H1 (cell line): ENCODE measurements around the gene SYCE3. TPM values are rescaled to one million over a fixed set of nuclear protein-coding genes. Genes with fewer than 3 reads are reported as not detected.

Experiments used
- CTCF ChIA-PET: fragments of 300-600 bp; sonication (Branson Sonifier 250); formaldehyde crosslinking; loops from one replicate; lab custom pipeline; 2021; ENCODE audit not compliant: partially characterized antibody; lab: Charles Lee
- POLR2A ChIA-PET: fragments of 300-600 bp; sonication (Branson Sonifier 250); formaldehyde crosslinking; loops from one replicate; lab custom pipeline; 2021; ENCODE audit warnings: inconsistent platforms; ENCODE audit not compliant: partially characterized antibody; lab: Charles Lee
- DNase-seq, 2 experiments: peaks; one replicate each; pipeline versions ENCODE4 v3.0.0 to v3.0.0-alpha.2; 2010 to 2022; ENCODE audit warnings: low spot score in 2 of 2, low read depth in 1 of 2, mixed read lengths in 1 of 2
- FAIRE-seq: peaks from 2 replicates; lab custom pipeline; 2011; peaks lifted over from hg19 to GRCh38; lab: Jason Lieb, UNC
- H2AFZ ChIP-seq: 2 replicates; pipeline ENCODE4 v1.8.1; 2012; ENCODE audit warnings: low read length, inconsistent platforms
- H2AK5ac ChIP-seq: 2 replicates; pipeline ENCODE4 v1.6.1; 2013; ENCODE audit warnings: low read depth, low read length
- H2BK120ac ChIP-seq: replicated peaks from 2 replicates; pipeline ENCODE3; 2013; ENCODE audit warnings: low read depth, low read length, inconsistent platforms
- H2BK12ac ChIP-seq: 2 replicates; pipeline ENCODE4 v1.6.1; 2013; ENCODE audit warnings: low read depth, low read length
- H2BK15ac ChIP-seq: 2 replicates; pipeline ENCODE4 v1.6.1; 2013; ENCODE audit warnings: low read length
- H2BK20ac ChIP-seq: 2 replicates; pipeline ENCODE4 v1.6.1; 2013; ENCODE audit warnings: low read length
- H2BK5ac ChIP-seq: 2 replicates; pipeline ENCODE4 v1.6.1; 2013; ENCODE audit warnings: low read depth, low read length
- H3K14ac ChIP-seq: 2 replicates; pipeline ENCODE4 v1.6.1; 2013; ENCODE audit warnings: inconsistent platforms; ENCODE audit not compliant: insufficient read length
- H3K18ac ChIP-seq: 2 replicates; pipeline ENCODE4 v1.6.1; 2013; ENCODE audit warnings: low read length; ENCODE audit errors: extremely low read depth
- H3K23ac ChIP-seq: 2 replicates; pipeline ENCODE4 v1.6.1; 2013; ENCODE audit warnings: inconsistent platforms; ENCODE audit not compliant: insufficient read length
- H3K23me2 ChIP-seq: 2 replicates; pipeline ENCODE4 v1.6.1; 2013; ENCODE audit warnings: low read depth, low read length
- H3K27ac ChIP-seq: 2 replicates; pipeline ENCODE4 v1.6.1; 2011; ENCODE audit warnings: low read depth, low read length, inconsistent platforms
- H3K27me3 ChIP-seq, 4 experiments: replicated peaks in 1 of 4; 1 replicate in 1 of 4; 2 replicates in 3 of 4; pipeline versions ENCODE4 v1.6.1 to v1.8.1; 2011 to 2013; ENCODE audit warnings: low read length in 3 of 4, mild to moderate bottlenecking in 3 of 4, inconsistent platforms in 2 of 4, mixed read lengths in 2 of 4, moderate library complexity in 1 of 4; ENCODE audit not compliant: control insufficient read depth in 3 of 4, insufficient read depth in 3 of 4; ENCODE audit errors: extremely low read depth in 1 of 4
- H3K36me3 ChIP-seq, 4 experiments: 2 replicates each; pipeline versions ENCODE4 v1.6.1 to v1.8.1; 2011 to 2013; ENCODE audit warnings: mild to moderate bottlenecking in 4 of 4, low read length in 3 of 4, moderate library complexity in 2 of 4, control low read depth in 1 of 4, inconsistent platforms in 1 of 4; ENCODE audit not compliant: insufficient read depth in 4 of 4, control insufficient read depth in 2 of 4
- H3K4ac ChIP-seq: replicated peaks from 2 replicates; pipeline ENCODE3; 2013; ENCODE audit warnings: low read length, low read depth, mixed read lengths, inconsistent platforms; ENCODE audit not compliant: insufficient read length
- H3K4me1 ChIP-seq, 4 experiments: replicated peaks in 1 of 4; 1 replicate in 1 of 4; 2 replicates in 3 of 4; pipeline versions ENCODE4 v1.6.1 to v1.8.1; 2011 to 2013; ENCODE audit warnings: low read length in 3 of 4, inconsistent platforms in 2 of 4, mixed read lengths in 1 of 4; ENCODE audit not compliant: insufficient read depth in 4 of 4, control insufficient read depth in 3 of 4
- H3K4me2 ChIP-seq, 2 experiments: 2 replicates each; pipeline versions ENCODE4 v1.6.1 to v1.8.1; 2011 to 2013; ENCODE audit warnings: low read depth in 2 of 2, low read length in 2 of 2, control low read depth in 1 of 2, inconsistent platforms in 1 of 2, mild to moderate bottlenecking in 1 of 2; ENCODE audit not compliant: insufficient read depth in 1 of 2
- H3K4me3 ChIP-seq, 4 experiments: fragments of 200-600, 300-600 bp in 1 of 4; sonication (generic), shearing (Covaris generic), sonication (Bioruptor Twin) in 1 of 4; 2 replicates each; pipeline versions ENCODE4 v1.5.1 to v1.8.1; 2011 to 2016; ENCODE audit warnings: low read length in 4 of 4, low read depth in 3 of 4, control low read depth in 2 of 4, inconsistent platforms in 2 of 4, mild to moderate bottlenecking in 2 of 4, mixed read lengths in 1 of 4, moderate library complexity in 1 of 4; ENCODE audit not compliant: insufficient read depth in 2 of 4; ENCODE audit errors: extremely low read depth in 1 of 4
- H3K56ac ChIP-seq: replicated peaks from 2 replicates; pipeline ENCODE3; 2013; ENCODE audit warnings: low read depth, mild to moderate bottlenecking, mixed read lengths, low read length, inconsistent platforms; ENCODE audit not compliant: insufficient read length
- H3K79me1 ChIP-seq: 2 replicates; pipeline ENCODE4 v1.6.1; 2013; ENCODE audit warnings: low read depth, low read length, control low read depth
- H3K79me2 ChIP-seq, 2 experiments: 2 replicates each; pipeline versions ENCODE4 v1.6.1 to v1.8.1; 2012 to 2013; ENCODE audit warnings: low read length in 2 of 2, mild to moderate bottlenecking in 2 of 2, inconsistent platforms in 1 of 2; ENCODE audit not compliant: insufficient read depth in 2 of 2, control insufficient read depth in 1 of 2
- H3K9ac ChIP-seq, 4 experiments: replicated peaks in 1 of 4; 1 replicate in 1 of 4; 2 replicates in 3 of 4; pipeline versions ENCODE4 v1.6.1 to v1.8.1; 2011 to 2013; ENCODE audit warnings: low read depth in 3 of 4, low read length in 3 of 4, control low read depth in 2 of 4, mild to moderate bottlenecking in 2 of 4, moderate library complexity in 2 of 4, inconsistent platforms in 1 of 4; ENCODE audit errors: extremely low read depth in 1 of 4
- H3K9me3 ChIP-seq, 2 experiments: 2 replicates each; pipeline versions ENCODE4 v1.6.1 to v1.8.1; 2012 to 2013; ENCODE audit warnings: mild to moderate bottlenecking in 2 of 2, moderate library complexity in 2 of 2, control low read depth in 1 of 2, inconsistent platforms in 1 of 2, low read depth in 1 of 2, low read length in 1 of 2, mixed read lengths in 1 of 2; ENCODE audit not compliant: insufficient read depth in 2 of 2
- H4K20me1 ChIP-seq, 2 experiments: replicated peaks in 1 of 2; 2 replicates each; pipeline versions ENCODE3 to v1.8.1; 2011 to 2013; ENCODE audit warnings: inconsistent platforms in 2 of 2, low read length in 2 of 2, mild to moderate bottlenecking in 1 of 2; ENCODE audit not compliant: insufficient read depth in 2 of 2, control insufficient read depth in 1 of 2
- H4K5ac ChIP-seq: 2 replicates; pipeline ENCODE4 v1.6.1; 2013; ENCODE audit warnings: low read length, low read depth, mixed read lengths, inconsistent platforms; ENCODE audit not compliant: insufficient read length
- H4K8ac ChIP-seq: 2 replicates; pipeline ENCODE4 v1.8.0; 2013; ENCODE audit warnings: mild to moderate bottlenecking, moderate library complexity, low read length, inconsistent platforms; ENCODE audit not compliant: insufficient read depth; ENCODE audit errors: extremely low read depth
- H4K91ac ChIP-seq: replicated peaks from 2 replicates; pipeline ENCODE3; 2013; ENCODE audit warnings: low read length, mixed read lengths, inconsistent platforms; ENCODE audit not compliant: insufficient read length
- ATF2 ChIP-seq: IDR thresholded peaks from 2 replicates; pipeline ENCODE4 v1.6.1; 2012; ENCODE audit warnings: low read length, inconsistent platforms
- MAFK ChIP-seq: IDR thresholded peaks from 2 replicates; pipeline ENCODE4 v1.6.1; 2012; ENCODE audit warnings: low read depth, mild to moderate bottlenecking, improper control_type of control experiment, low read length
- NANOG ChIP-seq: IDR thresholded peaks from 2 replicates; pipeline ENCODE4 v1.6.1; 2011; ENCODE audit warnings: low read length, low read depth, mild to moderate bottlenecking, inconsistent platforms; ENCODE audit not compliant: insufficient read depth, poor library complexity, severe bottlenecking
- SAP30 ChIP-seq: fragments of 300-600 bp; sonication (generic); IDR thresholded peaks from 2 replicates; pipeline ENCODE4 v1.7.1; 2012; ENCODE audit warnings: low read length, moderate library complexity, mild to moderate bottlenecking, inconsistent platforms; ENCODE audit not compliant: insufficient read depth, insufficient replicate concordance
- TAF1 ChIP-seq: IDR thresholded peaks from 2 replicates; pipeline ENCODE4 v1.6.1; 2011; ENCODE audit warnings: mild to moderate bottlenecking, low read depth, low read length
- TCF12 ChIP-seq: IDR thresholded peaks from 2 replicates; pipeline ENCODE4 v1.6.1; 2011; ENCODE audit warnings: low read depth, mild to moderate bottlenecking, low read length
- TEAD4 ChIP-seq: IDR thresholded peaks from 2 replicates; pipeline ENCODE4 v1.6.1; 2012; ENCODE audit warnings: low read depth, low read length, inconsistent platforms, mixed read lengths
- WGBS, 2 experiments: shearing (Covaris generic) in 1 of 2; methylation state at CpG; one replicate each; pipeline versions ENCODE4 v1.1.6 to v1.1.7; 2013 to 2015; ENCODE audit warnings: low lambda C conversion rate in 2 of 2, mixed read lengths in 2 of 2, inconsistent platforms in 1 of 2, low coverage in 1 of 2, missing lambda C conversion rate in 1 of 2; ENCODE audit not compliant: insufficient replicate concordance in 2 of 2, insufficient coverage in 1 of 2, insufficient read length in 1 of 2; ENCODE audit errors: extremely low coverage in 1 of 2, missing lambda C conversion rate in 1 of 2; 5-methylcytosine and 5-hydroxymethylcytosine counted together
- polyA plus RNA-seq, 7 experiments: library from polyadenylated mRNA; depleted of rRNA in 3 of 7; stranded (reverse) in 5 of 7; unstranded in 2 of 7; fragments of >200 nt in 5 of 7; fragments of 200-250 nt in 2 of 7; gene quantifications; 1 replicate in 5 of 7; 2 replicates in 1 of 7; 4 replicates in 1 of 7; pipeline versions ENCODE4 v1.2.1 to v1.2.3, GENCODE V29; 2011 to 2013; ENCODE audit warnings: missing spikeins in 2 of 7, mixed read lengths in 2 of 7
- total RNA-seq: library from RNA; stranded (reverse); fragmentation: NEBNext Ultra II Directional; extraction: Animal tissue kit (Norgen Biotek cat#: 25700); gene quantifications from 2 replicates; pipeline ENCODE4 v1.2.1, GENCODE V29; 2021

SYCE3 gene
- total and polyA plus RNA-seq, 2 of the 8 experiments (the other 6 are each of a cell fraction or from before 2014, with no cell fraction given) = 1.9 TPM; not detected in 1

DNA sequence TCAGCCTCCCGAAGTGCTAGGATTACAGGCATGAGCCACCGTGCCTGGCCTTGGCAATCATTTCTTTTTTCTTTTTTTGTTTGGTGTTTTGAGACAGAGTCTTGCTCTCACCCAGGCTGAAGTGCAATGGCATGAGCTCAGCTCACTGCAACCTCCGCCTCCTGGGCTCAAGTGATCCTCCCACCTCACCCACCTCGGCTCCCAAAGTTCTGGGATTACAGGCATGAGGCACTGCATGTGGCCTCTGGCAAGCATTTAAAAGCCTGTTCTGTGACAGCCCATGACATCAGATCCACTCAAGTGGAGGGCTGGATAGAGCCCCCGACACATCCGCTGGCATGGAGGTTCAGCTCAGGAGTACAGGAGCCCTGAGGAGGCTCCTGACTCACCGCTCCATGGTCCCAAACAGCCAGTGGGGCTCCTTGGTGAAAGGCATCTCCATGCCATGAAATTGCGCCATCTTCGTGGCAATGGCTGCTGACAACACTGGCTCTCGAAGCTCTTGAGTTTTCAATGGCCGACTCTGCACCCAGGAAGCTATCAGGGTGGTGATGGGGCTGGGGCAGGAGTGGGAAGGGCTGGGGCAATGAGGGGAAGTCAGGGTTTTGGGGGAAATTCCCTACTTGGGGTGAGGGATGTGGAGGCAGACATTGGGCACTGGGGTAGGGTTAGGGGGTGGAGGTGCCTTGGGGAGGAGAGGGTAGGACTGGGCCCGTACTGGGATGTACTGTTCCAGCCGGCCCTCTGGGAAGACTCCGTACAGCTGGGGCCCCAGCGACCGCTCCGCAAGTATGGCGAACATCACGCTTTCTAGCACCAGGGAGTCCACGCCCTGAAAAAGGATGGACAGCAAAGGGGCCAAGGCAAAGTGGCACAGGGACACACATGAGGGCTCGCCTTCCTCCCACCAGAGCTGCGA lies 18.6 kb upstream of the SYCE3 start:
- no peak overlapping the region for H2BK15ac ChIP-seq
- H3K27ac ChIP-seq = no peak overlapping the region
- H2BK12ac ChIP-seq = no peak overlapping the region
- no peak overlapping the region for H4K91ac ChIP-seq
- H3K79me1 ChIP-seq = peaks cover 7% of the 10 kb centered on the region; the same call in 1 of the 2 replicates
- no peaks in the 10 kb centered on the region for H3K27me3 ChIP-seq
- H3K36me3 ChIP-seq = peaks cover 0 to 13% (median 4%) of the 10 kb centered on the region in 4 experiments; a peak in 5 of 8 replicates
- H4K20me1 ChIP-seq = peaks cover 0 to 3% of the 10 kb centered on the region in 2 experiments
- no peak overlapping the region for H2BK20ac ChIP-seq
- H3K9ac ChIP-seq = peak overlapping the region in 3 of 4 experiments; percentile 64 to 75 (median 67); a peak in 5 of 7 replicates
- POLR2A ChIA-PET = interaction anchor here (1.1 to 2.6 kb wide), 3 partner anchors 9 to 18 kb away, joined by 4 to 15 read pairs (median 10); partner anchors contain the start of gene SYCE3
- TF ChIP-seq TCF12 (no peak), ATF2 (no peak), SAP30 (no peak), TAF1 (no peak), MAFK (no peak), TEAD4 (no peak), NANOG (no peak)
- TF ChIP-seq, all 59 proteins: peak for 0
- peak overlapping the region; percentile 12 for H3K4ac ChIP-seq
- H3K14ac ChIP-seq = no peak overlapping the region
- H2BK120ac ChIP-seq = no peak overlapping the region
- H2AK5ac ChIP-seq = no peak overlapping the region
- peak overlapping the region; percentile 75 for H4K5ac ChIP-seq
- H4K8ac ChIP-seq = peak overlapping the region; percentile 82; the same call in 1 of the 2 replicates
- peak overlapping the region; percentile 65 to 78 (median 73) for H3K4me3 ChIP-seq
- peaks cover 0 to 7% of the 10 kb centered on the region in 2 experiments; a peak in 1 of 4 replicates for H3K79me2 ChIP-seq
- no peak overlapping the region for H3K23ac ChIP-seq
- no peak overlapping the region for H3K56ac ChIP-seq
- H3K18ac ChIP-seq = no peak overlapping the region
- WGBS, 2 experiments = 91% methylated on average over 21 of the region's 22 CpGs; no CpG with 5 or more reads in 1 of the 2 experiments
- H3K23me2 ChIP-seq = peaks cover 10% of the 10 kb centered on the region; the same call in 1 of the 2 replicates
- FAIRE-seq = no peak
- no peak overlapping the region for H2AFZ ChIP-seq
- CTCF ChIA-PET = interaction anchor here (0.7 to 1.1 kb wide), 3 partner anchors 37 to 109 kb away, joined by 3 to 5 read pairs (median 4); no protein-coding TSS in a partner anchor
- peak overlapping the region; percentile 68 to 96 for H3K4me2 ChIP-seq
- H2BK5ac ChIP-seq = no peak overlapping the region
- no peak for DNase-seq
- peaks cover 4 to 15% (median 7%) of the 10 kb centered on the region in 4 experiments for H3K4me1 ChIP-seq
- no peaks in the 10 kb centered on the region for H3K9me3 ChIP-seq
